NT2/D1 (cell line): ENCODE data around the gene AKAP14.

Source experiments
- SUZ12 ChIP-seq: IDR thresholded peaks from 2 replicates; pipeline ENCODE4 v1.6.1; 2011; ENCODE audit not compliant: insufficient read length, insufficient read depth; ENCODE audit errors: extremely low read depth
- ZNF274 ChIP-seq: IDR thresholded peaks from 2 replicates; pipeline ENCODE4 v1.6.1; 2011; ENCODE audit warnings: mild to moderate bottlenecking, low read depth, low read length

GRCh38 chrX:119887721-119888425, 7.8 kb upstream of the AKAP14 start:
- TF ChIP-seq SUZ12 (no peak), ZNF274 (no peak)
